ENCODE data around the gene LTBP2. TPM values are rescaled to one million over a fixed set of nuclear protein-coding genes. Genes with fewer than 3 reads are reported as not detected.
A peak's percentile ranks its signal among the peaks of the same experiment; 100 is the strongest.

The LTBP2 gene
- total RNA-seq, 2 experiments from 2014 or later: 0.10 to 0.31 TPM

DNA sequence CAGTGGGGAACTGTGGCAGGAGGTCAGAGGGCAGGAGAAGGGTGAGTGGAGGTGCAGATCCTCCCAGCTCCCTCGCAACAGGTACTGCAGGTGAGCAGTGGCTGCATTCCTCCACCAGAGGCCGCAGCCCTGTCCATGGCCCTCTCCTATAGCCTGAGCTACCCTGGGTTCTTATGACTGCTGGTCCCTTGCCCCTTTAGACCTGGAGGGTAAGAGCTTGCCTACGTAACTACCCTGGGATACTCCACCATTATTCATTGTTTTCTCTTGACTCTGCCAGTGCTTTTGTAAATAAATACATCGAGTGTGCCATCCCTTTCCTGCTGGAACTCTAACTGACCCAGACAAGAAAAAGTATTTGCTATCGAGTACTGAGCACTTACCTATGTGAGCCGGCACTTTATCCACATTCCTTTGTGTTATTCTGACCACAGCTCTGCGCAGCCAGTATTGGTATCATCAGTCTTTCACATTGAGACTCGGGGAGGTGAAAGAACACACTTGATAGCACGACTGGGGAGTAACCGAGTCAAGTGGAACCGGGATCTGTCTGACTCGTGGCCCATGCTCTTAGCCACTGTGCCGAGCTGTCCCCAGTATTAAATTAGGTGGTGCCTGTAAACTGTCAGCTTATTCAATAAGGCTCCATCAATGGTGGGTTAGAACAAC is 38.5 kb downstream of the LTBP2 start:
- no peaks in the 10 kb centered on the region for H3K36me3 Mint-ChIP-seq
- H3K4me3 Mint-ChIP-seq: no peak overlapping the region
- no peaks in the 10 kb centered on the region for H3K9me3 Mint-ChIP-seq
- intact Hi-C loops (cut with micrococcal nuclease): no loop called here
- DNase-seq: no peak
- ChIA-PET CTCF (interaction anchor here (1.0 to 1.1 kb wide), 2 partner anchors 36 to 81 kb away, joined by 4 read pairs; partner anchors contain the start of gene NPC2), POLR2A (no interaction called here)
- H3K27me3 Mint-ChIP-seq: peaks cover 2% of the 10 kb centered on the region
- H3K27ac Mint-ChIP-seq: no peak overlapping the region
- H3K4me1 Mint-ChIP-seq (ENCODE audit: low read depth): peaks cover 37% of the 10 kb centered on the region

- no peak for DNase-seq
- peak overlapping the region; percentile 14 for H3K4me3 Mint-ChIP-seq
- H3K4me1 Mint-ChIP-seq (ENCODE audit: low read depth): peaks cover 36% of the 10 kb centered on the region
- peak overlapping the region; percentile 42 for H3K27ac Mint-ChIP-seq
- CTCF ChIA-PET: interaction anchor here (1.0 to 1.1 kb wide), 2 partner anchors 40 to 80 kb away, joined by 3 to 4 read pairs; partner anchors contain the start of gene NPC2
- H3K27me3 Mint-ChIP-seq: peaks cover 2% of the 10 kb centered on the region
- H3K9me3 Mint-ChIP-seq: no peaks in the 10 kb centered on the region
- POLR2A ChIA-PET: interaction anchor here (0.6 kb wide), 1 partner anchor 266 kb away, joined by 3 read pairs; no protein-coding TSS in a partner anchor
- H3K36me3 Mint-ChIP-seq: no peaks in the 10 kb centered on the region
- intact Hi-C loops (cut with micrococcal nuclease): loop anchor here (1.0 kb wide), 2 partner anchors 7 to 47 kb away; no protein-coding TSS in a partner anchor
These were observed 39.2 kb downstream of the LTBP2 start for GRCh38 chr14:74572726-74573301.

DNA sequence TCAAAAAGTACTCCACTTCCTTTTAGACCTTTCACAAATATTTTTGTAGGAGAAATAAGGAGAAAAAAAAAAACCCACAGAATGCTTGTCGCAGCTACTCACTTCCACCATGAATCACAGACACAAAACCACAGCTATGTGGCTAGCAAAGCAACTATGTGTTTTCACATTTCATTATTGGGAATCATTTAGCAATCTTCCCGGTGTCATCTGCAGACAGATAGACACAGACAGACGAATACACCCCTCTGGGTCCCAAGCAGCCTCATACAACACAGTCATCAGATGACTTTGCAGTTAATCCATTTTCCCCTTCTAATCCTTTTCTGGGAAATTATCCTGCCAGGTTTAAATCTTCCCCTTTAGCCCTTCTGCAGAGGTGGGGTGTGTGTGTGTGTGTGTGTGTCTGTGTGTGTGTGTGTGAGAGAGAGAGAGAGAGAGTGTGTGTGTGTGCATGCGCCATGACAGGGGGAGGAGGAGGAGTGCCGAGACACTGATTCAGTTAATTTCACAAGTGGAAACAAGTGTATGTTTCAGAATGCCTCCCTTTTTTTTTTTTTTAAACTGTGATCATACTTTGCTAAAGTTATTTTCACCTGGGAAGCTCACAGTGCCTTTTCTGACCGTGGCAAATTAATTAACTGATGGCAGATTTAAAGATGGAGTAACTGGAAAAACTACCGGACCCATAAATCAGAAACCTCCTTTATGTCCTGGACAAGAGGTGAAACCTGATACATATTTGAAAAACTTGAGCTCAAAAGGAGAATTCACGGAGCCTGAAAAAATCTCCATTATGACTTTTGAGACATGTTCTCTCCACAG is 39.9 kb downstream of the LTBP2 start:
- Mint-ChIP-seq H3K4me1 (ENCODE audit: low read depth) (peaks cover 36% of the 10 kb centered on the region), H3K9me3 (no peaks in the 10 kb centered on the region), H3K27ac (peak overlapping the region; percentile 42), H3K4me3 (peak overlapping the region; percentile 14), H3K27me3 (peaks cover 2% of the 10 kb centered on the region), H3K36me3 (no peaks in the 10 kb centered on the region)
- ChIA-PET CTCF (interaction anchor here (1.0 to 1.1 kb wide), 2 partner anchors 41 to 79 kb away, joined by 3 to 4 read pairs; partner anchors contain the start of gene NPC2), POLR2A (interaction anchor here (0.6 to 1.6 kb wide), 2 partner anchors 9 to 267 kb away, joined by 3 read pairs; no protein-coding TSS in a partner anchor)
- intact Hi-C loops (cut with micrococcal nuclease): loop anchor here (1.0 kb wide), 2 partner anchors 8 to 48 kb away; no protein-coding TSS in a partner anchor
- DNase-seq: peak; percentile 46

DNA sequence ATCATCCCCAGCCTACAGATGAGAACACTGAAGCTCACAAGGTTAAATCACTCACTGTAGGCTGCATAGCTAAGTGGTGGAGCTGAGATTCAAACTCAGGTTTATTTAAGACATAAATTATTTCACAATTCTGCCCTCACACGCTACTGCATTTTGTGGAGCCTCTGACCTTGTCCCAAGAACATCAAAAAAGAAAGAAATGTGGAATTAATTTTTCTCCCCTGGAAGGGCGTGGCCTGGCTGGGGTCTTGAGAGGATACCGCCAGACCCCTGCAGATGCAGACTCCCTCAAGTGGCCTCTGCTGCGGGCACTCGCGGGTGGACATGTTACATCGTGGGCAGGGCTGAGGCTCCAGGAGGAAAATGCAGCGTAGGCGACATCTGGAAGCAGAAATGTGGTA is 40.6 kb downstream of the LTBP2 start:
- ChIA-PET POLR2A (interaction anchor here (1.6 kb wide), 1 partner anchor 9 kb away, joined by 3 read pairs; no protein-coding TSS in a partner anchor), CTCF (no interaction called here)
- Mint-ChIP-seq H3K4me1 (ENCODE audit: low read depth) (peaks cover 36% of the 10 kb centered on the region), H3K27me3 (peaks cover 2% of the 10 kb centered on the region), H3K9me3 (no peaks in the 10 kb centered on the region), H3K36me3 (no peaks in the 10 kb centered on the region), H3K4me3 (no peak overlapping the region), H3K27ac (no peak overlapping the region)
- no peak for DNase-seq
- intact Hi-C loops (cut with micrococcal nuclease): no loop called here

- H3K4me3 Mint-ChIP-seq: no peak overlapping the region
- H3K36me3 Mint-ChIP-seq: no peaks in the 10 kb centered on the region
- peaks cover 2% of the 10 kb centered on the region for H3K27me3 Mint-ChIP-seq
- no peak overlapping the region for H3K27ac Mint-ChIP-seq
- no peaks in the 10 kb centered on the region for H3K9me3 Mint-ChIP-seq
- ChIA-PET CTCF (interaction anchor here (1.2 kb wide), 1 partner anchor 38 kb away, joined by 3 read pairs; no protein-coding TSS in a partner anchor), POLR2A (interaction anchor here (1.6 kb wide), 1 partner anchor 10 kb away, joined by 3 read pairs; no protein-coding TSS in a partner anchor)
- intact Hi-C loops (cut with micrococcal nuclease): no loop called here
- DNase-seq: no peak
- H3K4me1 Mint-ChIP-seq (ENCODE audit: low read depth): peaks cover 36% of the 10 kb centered on the region
These were observed 41.3 kb downstream of the LTBP2 start for GRCh38 chr14:74570696-74571095.

GRCh38 chr14:74569806-74570591 is 42.0 kb downstream of the LTBP2 start:
- ChIA-PET POLR2A (no interaction called here), CTCF (interaction anchor here (0.6 to 1.2 kb wide), 2 partner anchors 39 to 41 kb away, joined by 3 read pairs; no protein-coding TSS in a partner anchor)
- Mint-ChIP-seq H3K36me3 (no peaks in the 10 kb centered on the region), H3K4me3 (no peak overlapping the region), H3K27me3 (peaks cover 2% of the 10 kb centered on the region), H3K9me3 (no peaks in the 10 kb centered on the region), H3K4me1 (ENCODE audit: low read depth) (peaks cover 36% of the 10 kb centered on the region), H3K27ac (no peak overlapping the region)
- intact Hi-C loops (cut with micrococcal nuclease): no loop called here
- DNase-seq: no peak

DNA sequence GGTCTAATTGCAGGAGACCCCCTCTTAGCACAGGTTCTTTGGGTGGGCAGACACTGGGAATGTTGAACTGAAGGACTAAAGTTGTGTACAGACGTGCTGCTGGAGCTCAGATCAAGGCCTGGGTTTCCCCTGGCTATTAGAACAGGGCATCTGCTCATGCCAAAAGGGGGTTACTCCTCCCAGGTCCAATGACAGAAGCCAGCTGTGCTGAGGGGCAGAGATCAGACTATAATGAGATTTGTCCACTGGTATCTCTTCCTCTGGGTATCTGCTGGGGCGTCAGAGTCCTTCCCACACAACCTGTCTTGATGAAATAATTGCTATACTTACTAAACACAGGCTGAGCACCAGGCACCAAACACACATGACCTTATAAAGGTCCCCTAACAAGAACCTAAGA is 42.6 kb downstream of the LTBP2 start:
- Mint-ChIP-seq H3K36me3 (no peaks in the 10 kb centered on the region), H3K4me1 (ENCODE audit: low read depth) (peaks cover 32% of the 10 kb centered on the region), H3K27me3 (peaks cover 2% of the 10 kb centered on the region), H3K4me3 (no peak overlapping the region), H3K27ac (no peak overlapping the region), H3K9me3 (no peaks in the 10 kb centered on the region)
- ChIA-PET POLR2A (no interaction called here), CTCF (interaction anchor here (0.6 to 1.2 kb wide), 2 partner anchors 39 to 41 kb away, joined by 3 read pairs; no protein-coding TSS in a partner anchor)
- no peak for DNase-seq
- intact Hi-C loops (cut with micrococcal nuclease): no loop called here

DNA sequence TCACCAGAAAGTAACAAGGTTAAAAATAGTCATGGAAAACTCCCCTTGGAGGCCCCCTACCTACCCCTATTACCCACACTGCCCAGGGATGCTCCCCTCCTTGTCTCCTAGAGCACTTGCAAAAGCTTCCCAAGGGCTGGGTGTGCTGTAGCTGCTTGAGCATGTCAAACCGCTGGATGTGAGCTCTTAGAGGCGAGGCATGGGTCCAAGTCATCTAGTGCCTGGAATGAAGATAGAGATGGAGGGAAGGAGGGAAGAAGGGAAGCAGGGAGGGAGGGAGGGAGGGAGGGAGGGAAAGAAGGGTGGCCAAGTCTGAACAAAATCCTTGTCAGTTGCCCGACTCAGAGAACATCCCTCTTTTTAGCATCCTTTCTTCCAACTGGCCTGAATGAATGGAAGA is 43.1 kb downstream of the LTBP2 start:
- Mint-ChIP-seq H3K9me3 (no peaks in the 10 kb centered on the region), H3K27ac (no peak overlapping the region), H3K4me1 (ENCODE audit: low read depth) (peaks cover 27% of the 10 kb centered on the region), H3K27me3 (peaks cover 2% of the 10 kb centered on the region), H3K4me3 (no peak overlapping the region), H3K36me3 (no peaks in the 10 kb centered on the region)
- CTCF ChIA-PET: no interaction called here
- intact Hi-C loops (cut with micrococcal nuclease): no loop called here
- POLR2A ChIA-PET: no interaction called here
- no peak for DNase-seq

- DNase-seq: no peak
- ChIA-PET POLR2A (no interaction called here), CTCF (no interaction called here)
- Mint-ChIP-seq H3K4me3 (no peak overlapping the region), H3K36me3 (no peaks in the 10 kb centered on the region), H3K27me3 (peaks cover 2% of the 10 kb centered on the region), H3K4me1 (ENCODE audit: low read depth) (peaks cover 21% of the 10 kb centered on the region), H3K9me3 (no peaks in the 10 kb centered on the region), H3K27ac (no peak overlapping the region)
- intact Hi-C loops (cut with micrococcal nuclease): no loop called here
These were observed 43.7 kb downstream of the LTBP2 start for GRCh38 chr14:74568380-74568649.

- Mint-ChIP-seq H3K4me3 (no peak overlapping the region), H3K27ac (no peak overlapping the region), H3K27me3 (peaks cover 2% of the 10 kb centered on the region), H3K36me3 (no peaks in the 10 kb centered on the region), H3K9me3 (no peaks in the 10 kb centered on the region), H3K4me1 (ENCODE audit: low read depth) (peaks cover 16% of the 10 kb centered on the region)
- no peak for DNase-seq
- intact Hi-C loops (cut with micrococcal nuclease): no loop called here
- ChIA-PET POLR2A (no interaction called here), CTCF (no interaction called here)
These were observed 44.2 kb downstream of the LTBP2 start for GRCh38 chr14:74567646-74568379.

- POLR2A ChIA-PET: no interaction called here
- no peak overlapping the region for H3K4me3 Mint-ChIP-seq
- H3K27ac Mint-ChIP-seq: no peak overlapping the region
- H3K4me1 Mint-ChIP-seq (ENCODE audit: low read depth): peaks cover 10% of the 10 kb centered on the region
- DNase-seq: no peak
- peaks cover 2% of the 10 kb centered on the region for H3K27me3 Mint-ChIP-seq
- intact Hi-C loops (cut with micrococcal nuclease): no loop called here
- no peaks in the 10 kb centered on the region for H3K36me3 Mint-ChIP-seq
- H3K9me3 Mint-ChIP-seq: no peaks in the 10 kb centered on the region
- CTCF ChIA-PET: interaction anchor here (1.1 kb wide), 1 partner anchor 42 kb away, joined by 7 read pairs; no protein-coding TSS in a partner anchor
These were observed 44.8 kb downstream of the LTBP2 start for GRCh38 chr14:74567219-74567618.
